Right cardiac atrium (tissue), 5 donors: ENCODE measurements around the gene SYT11. TPM values are rescaled to one million over a fixed set of nuclear protein-coding genes. Genes with fewer than 3 reads are reported as not detected.

Experiments used
- polyA plus RNA-seq: library from polyadenylated mRNA; stranded (reverse); fragments of 200-250 nt; gene quantifications from one replicate; pipeline ENCODE4 v1.2.3, GENCODE V29; 2013
- total RNA-seq, 4 donors: library from RNA; stranded (reverse); fragmentation: NEBNext Ultra II Directional; extraction: Animal tissue kit (Norgen Biotek cat#: 25700); gene quantifications; one replicate each; pipeline ENCODE4 v1.2.1, GENCODE V29; 2021
- donor health status: healthy with polysubstance abuse.
- donor health status: DM: no; HTN: yes; CAD: no.
- donor health status: DM: no; HTN: no; CAD: no.
- donor health status: DM: no; HTN: yes; CAD: no; lungs with severe emphysema.
- donor health status: DM: yes; HTN: yes; CAD: no.

Gene SYT11
- total and polyA plus RNA-seq, 5 donors, result 4.7 to 15.4 (median 14.1) TPM

Other genes with a start within 250 kb of the SYT11 start
- gene MSTO1, start 249.3 kb upstream of the SYT11 start, total RNA-seq, result 10 to 100 TPM; 13.5 to 28.2 (median 16.8) TPM
- 11.5 TPM for gene MSTO1, start 249.3 kb upstream of the SYT11 start, polyA plus RNA-seq
- gene YY1AP1, start 170.8 kb upstream of the SYT11 start, total RNA-seq, result 10 to 100 TPM; 65.7 to 96.9 (median 71.8) TPM
- 31.9 TPM for gene YY1AP1, start 170.8 kb upstream of the SYT11 start, polyA plus RNA-seq
- gene DAP3, start 170.5 kb upstream of the SYT11 start, total RNA-seq, result 10 to 100 TPM; 83.5 to 91.6 (median 87.7) TPM
- gene DAP3, start 170.5 kb upstream of the SYT11 start, polyA plus RNA-seq, result 91.9 TPM
- 10 to 100 TPM; 24.4 to 30.2 (median 27.1) TPM for gene GON4L, start 2.4 kb upstream of the SYT11 start, total RNA-seq
- gene GON4L, start 2.4 kb upstream of the SYT11 start, polyA plus RNA-seq, result 13.8 TPM
- gene RIT1, start 51.8 kb downstream of the SYT11 start, total RNA-seq, result 10 to 100 TPM; 21.6 to 26.2 (median 22.5) TPM
- gene RIT1, start 51.8 kb downstream of the SYT11 start, polyA plus RNA-seq, result 9.4 TPM
- gene KHDC4, start 74.8 kb downstream of the SYT11 start, total RNA-seq, result 10 to 100 TPM; 24.0 to 29.3 (median 28.8) TPM
- 20.0 TPM for gene KHDC4, start 74.8 kb downstream of the SYT11 start, polyA plus RNA-seq
- not detected for gene RXFP4, start 82.1 kb downstream of the SYT11 start, total RNA-seq
- gene RXFP4, start 82.1 kb downstream of the SYT11 start, polyA plus RNA-seq, result not detected
- gene ARHGEF2, start 119.0 kb downstream of the SYT11 start, total RNA-seq, result 10 to 100 TPM; 56.6 to 75.7 (median 66.7) TPM
- gene ARHGEF2, start 119.0 kb downstream of the SYT11 start, polyA plus RNA-seq, result 34.9 TPM
- 100 to 1,000 TPM in 1 of 4 donors, 10 to 100 TPM in 3; 82.0 to 112 (median 93.1) TPM for gene SSR2, start 161.4 kb downstream of the SYT11 start, total RNA-seq
- 93.3 TPM for gene SSR2, start 161.4 kb downstream of the SYT11 start, polyA plus RNA-seq
- 10 to 100 TPM; 23.9 to 28.7 (median 27.0) TPM for gene UBQLN4, start 194.2 kb downstream of the SYT11 start, total RNA-seq
- gene UBQLN4, start 194.2 kb downstream of the SYT11 start, polyA plus RNA-seq, result 13.7 TPM
- 10 to 100 TPM; 43.8 to 55.2 (median 51.5) TPM for gene LAMTOR2, start 195.2 kb downstream of the SYT11 start, total RNA-seq
- 100 TPM for gene LAMTOR2, start 195.2 kb downstream of the SYT11 start, polyA plus RNA-seq
- not detected for gene RAB25, start 201.6 kb downstream of the SYT11 start, total RNA-seq
- 0.07 TPM for gene RAB25, start 201.6 kb downstream of the SYT11 start, polyA plus RNA-seq
- gene MEX3A, start 222.9 kb downstream of the SYT11 start, total RNA-seq, result under 1 TPM; 0.17 to 0.33 (median 0.19) TPM
- gene MEX3A, start 222.9 kb downstream of the SYT11 start, polyA plus RNA-seq, result 0.25 TPM